NCI-H1092 (cell line): ENCODE data around the gene FGFBP2.
"Not testable (repeated sequence)": the region's sequence is repeated elsewhere in the genome, so short reads cannot be mapped to it uniquely, and the experiment has no call there.

ENCODE experiments used
- DNase-seq: peaks from one replicate; lab custom pipeline; 2025; lab: John Stamatoyannopoulos, UW

Gene FGFBP2

GRCh38 chr4:15930314-15930713 lies 32.7 kb downstream of the FGFBP2 start:
- no peak for DNase-seq

GRCh38 chr4:15929540-15929939 lies 33.4 kb downstream of the FGFBP2 start:
- DNase-seq: no peak

- DNase-seq: no peak
These were observed 34.1 kb downstream of the FGFBP2 start for GRCh38 chr4:15928883-15929282.

- DNase-seq: no peak
These were observed 36.5 kb downstream of the FGFBP2 start for GRCh38 chr4:15926486-15926885.

GRCh38 chr4:15925830-15926229 lies 37.1 kb downstream of the FGFBP2 start:
- DNase-seq: no peak

GRCh38 chr4:15921592-15921932 lies 41.4 kb downstream of the FGFBP2 start:
- DNase-seq: no peak

- DNase-seq: no peak
These were observed 42.0 kb downstream of the FGFBP2 start for GRCh38 chr4:15920723-15921591.

GRCh38 chr4:15918484-15919129 lies 44.4 kb downstream of the FGFBP2 start:
- no peak for DNase-seq

- DNase-seq: no peak
These were observed 45.7 kb downstream of the FGFBP2 start for GRCh38 chr4:15917297-15917696.

GRCh38 chr4:15916358-15916757 lies 46.6 kb downstream of the FGFBP2 start:
- DNase-seq: not testable (repeated sequence)

GRCh38 chr4:15914736-15915135 lies 48.2 kb downstream of the FGFBP2 start:
- no peak for DNase-seq

GRCh38 chr4:15914291-15914690 lies 48.7 kb downstream of the FGFBP2 start:
- DNase-seq: no peak

GRCh38 chr4:15913631-15913970 lies 49.4 kb downstream of the FGFBP2 start:
- DNase-seq: no peak

GRCh38 chr4:15912961-15913630 lies 49.9 kb downstream of the FGFBP2 start:
- no peak for DNase-seq

- DNase-seq: no peak
These were observed 50.7 kb downstream of the FGFBP2 start for GRCh38 chr4:15912236-15912635.
